DOHH2 (cell line): ENCODE data around the gene SPINK8.

ENCODE experiments used
- EZH2phosphoT487 ChIP-seq: fragments of 200-600 bp; sonication (generic); IDR thresholded peaks from 2 replicates; pipeline ENCODE4 v1.6.1; 2017; ENCODE audit warnings: borderline replicate concordance, mild to moderate bottlenecking, antibody characterized with exemption, low read length, moderate library complexity, mixed read lengths
- TF ChIP-seq, protein P1 (sequence below): fragments of 200-600 bp; sonication (generic); IDR thresholded peaks from one replicate; pipeline ENCODE4 v1.5.1; 2014; ENCODE audit warnings: antibody characterized with exemption, mild to moderate bottlenecking, low read depth, low read length; ENCODE audit not compliant: poor library complexity, severe bottlenecking

DNA sequence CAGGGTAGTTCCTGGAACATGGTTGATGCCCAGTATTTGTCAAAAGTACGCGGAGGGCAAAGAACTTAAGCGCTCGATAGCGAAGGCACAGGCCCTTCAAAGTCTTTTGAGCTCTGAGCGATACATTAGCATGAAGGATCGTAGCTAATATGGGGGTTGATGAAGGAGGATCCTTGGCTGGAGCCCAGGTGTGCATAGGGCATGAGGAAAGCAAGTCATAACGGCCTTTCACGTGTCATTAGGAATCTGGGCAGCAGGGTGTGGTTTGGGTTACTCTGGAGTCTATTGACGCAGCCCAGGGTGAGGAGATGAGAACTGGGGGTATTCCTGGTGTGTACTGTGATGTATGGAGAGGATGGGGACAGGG, 31.7 kb downstream of the SPINK8 start:
- TF ChIP-seq, protein P1, sequence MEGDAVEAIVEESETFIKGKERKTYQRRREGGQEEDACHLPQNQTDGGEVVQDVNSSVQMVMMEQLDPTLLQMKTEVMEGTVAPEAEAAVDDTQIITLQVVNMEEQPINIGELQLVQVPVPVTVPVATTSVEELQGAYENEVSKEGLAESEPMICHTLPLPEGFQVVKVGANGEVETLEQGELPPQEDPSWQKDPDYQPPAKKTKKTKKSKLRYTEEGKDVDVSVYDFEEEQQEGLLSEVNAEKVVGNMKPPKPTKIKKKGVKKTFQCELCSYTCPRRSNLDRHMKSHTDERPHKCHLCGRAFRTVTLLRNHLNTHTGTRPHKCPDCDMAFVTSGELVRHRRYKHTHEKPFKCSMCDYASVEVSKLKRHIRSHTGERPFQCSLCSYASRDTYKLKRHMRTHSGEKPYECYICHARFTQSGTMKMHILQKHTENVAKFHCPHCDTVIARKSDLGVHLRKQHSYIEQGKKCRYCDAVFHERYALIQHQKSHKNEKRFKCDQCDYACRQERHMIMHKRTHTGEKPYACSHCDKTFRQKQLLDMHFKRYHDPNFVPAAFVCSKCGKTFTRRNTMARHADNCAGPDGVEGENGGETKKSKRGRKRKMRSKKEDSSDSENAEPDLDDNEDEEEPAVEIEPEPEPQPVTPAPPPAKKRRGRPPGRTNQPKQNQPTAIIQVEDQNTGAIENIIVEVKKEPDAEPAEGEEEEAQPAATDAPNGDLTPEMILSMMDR = no peak
- no peak for TF ChIP-seq EZH2phosphoT487
